ENCODE measurements around the gene RHNO1. TPM values are rescaled to one million over a fixed set of nuclear protein-coding genes. Genes with fewer than 3 reads are reported as not detected.

RHNO1 gene
- total and polyA plus RNA-seq, 2 of the 13 experiments (the other 11 are each of a cell fraction or from before 2014, with no cell fraction given): 27.2 to 49.6 TPM

- TF ChIP-seq NCOR1 (IDR thresholded peaks at IDR 0.05; ENCODE audit: borderline replicate concordance, low read length) (0 out of 2 replicates have a peak, but pooled peaks have one; percentile 27), ZNF234 (CRISPR knock-in tag; conservative IDR thresholded peaks at IDR 0.05) (no peak), FOSL2 (CRISPR knock-in tag; IDR thresholded peaks at IDR 0.05) (peak; percentile 52), PHF8 (CRISPR knock-in tag; IDR thresholded peaks at IDR 0.05) (no peak), HNRNPUL1 (IDR thresholded peaks at IDR 0.05; ENCODE audit: low read depth, low read length) (0 out of 2 replicates have a peak, but pooled peaks have one; percentile 28), SALL2 (CRISPR knock-in tag; IDR thresholded peaks at IDR 0.05) (no peak), NR2F1 (CRISPR knock-in tag; IDR thresholded peaks at IDR 0.05) (peak in 1 of 2 experiments; percentile 69; a peak in 2 of 4 replicates), TMF1 (CRISPR knock-in tag; IDR thresholded peaks at IDR 0.05; ENCODE audit: low read depth) (no peak), ZNF484 (CRISPR knock-in tag; IDR thresholded peaks at IDR 0.05; ENCODE audit: borderline replicate concordance, low read depth) (no peak), ELK4 (CRISPR knock-in tag; IDR thresholded peaks at IDR 0.05; ENCODE audit: borderline replicate concordance) (no peak), ZNF275 (CRISPR knock-in tag; IDR thresholded peaks at IDR 0.05; ENCODE audit: borderline replicate concordance) (no peak), ZSCAN29 (CRISPR knock-in tag; conservative IDR thresholded peaks at IDR 0.05) (no peak), ZBTB38 (CRISPR knock-in tag; IDR thresholded peaks at IDR 0.05) (no peak), HMG20B (CRISPR knock-in tag; conservative IDR thresholded peaks at IDR 0.05) (no peak)
- TF ChIP-seq, protein P1, sequence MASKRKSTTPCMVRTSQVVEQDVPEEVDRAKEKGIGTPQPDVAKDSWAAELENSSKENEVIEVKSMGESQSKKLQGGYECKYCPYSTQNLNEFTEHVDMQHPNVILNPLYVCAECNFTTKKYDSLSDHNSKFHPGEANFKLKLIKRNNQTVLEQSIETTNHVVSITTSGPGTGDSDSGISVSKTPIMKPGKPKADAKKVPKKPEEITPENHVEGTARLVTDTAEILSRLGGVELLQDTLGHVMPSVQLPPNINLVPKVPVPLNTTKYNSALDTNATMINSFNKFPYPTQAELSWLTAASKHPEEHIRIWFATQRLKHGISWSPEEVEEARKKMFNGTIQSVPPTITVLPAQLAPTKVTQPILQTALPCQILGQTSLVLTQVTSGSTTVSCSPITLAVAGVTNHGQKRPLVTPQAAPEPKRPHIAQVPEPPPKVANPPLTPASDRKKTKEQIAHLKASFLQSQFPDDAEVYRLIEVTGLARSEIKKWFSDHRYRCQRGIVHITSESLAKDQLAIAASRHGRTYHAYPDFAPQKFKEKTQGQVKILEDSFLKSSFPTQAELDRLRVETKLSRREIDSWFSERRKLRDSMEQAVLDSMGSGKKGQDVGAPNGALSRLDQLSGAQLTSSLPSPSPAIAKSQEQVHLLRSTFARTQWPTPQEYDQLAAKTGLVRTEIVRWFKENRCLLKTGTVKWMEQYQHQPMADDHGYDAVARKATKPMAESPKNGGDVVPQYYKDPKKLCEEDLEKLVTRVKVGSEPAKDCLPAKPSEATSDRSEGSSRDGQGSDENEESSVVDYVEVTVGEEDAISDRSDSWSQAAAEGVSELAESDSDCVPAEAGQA (IDR thresholded peaks at IDR 0.05; ENCODE audit: low read depth): no peak
- TF ChIP-seq, protein P1 (CRISPR knock-in tag; IDR thresholded peaks at IDR 0.05; ENCODE audit: borderline replicate concordance): no peak
- TF ChIP-seq, protein P2, sequence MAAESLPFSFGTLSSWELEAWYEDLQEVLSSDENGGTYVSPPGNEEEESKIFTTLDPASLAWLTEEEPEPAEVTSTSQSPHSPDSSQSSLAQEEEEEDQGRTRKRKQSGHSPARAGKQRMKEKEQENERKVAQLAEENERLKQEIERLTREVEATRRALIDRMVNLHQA (CRISPR knock-in tag; IDR thresholded peaks at IDR 0.05): no peak
These were observed 9.9 kb downstream of the RHNO1 start (continued) for GRCh38 chr12:2886768-2887450.
